GM18507 (cell line): ENCODE measurements around the gene TRANK1.
"Not testable (repeated sequence)": the region's sequence is repeated elsewhere in the genome, so short reads cannot be mapped to it uniquely, and the experiment has no call there.

Experiments
- DNase-seq: peaks from one replicate; pipeline ENCODE4 v3.0.0; 2011; ENCODE audit warnings: low read depth; ENCODE audit not compliant: insufficient read length; ENCODE audit errors: extremely low spot score
- FAIRE-seq: peaks from 2 replicates; lab custom pipeline; 2011; peaks lifted over from hg19 to GRCh38; lab: Jason Lieb, UNC

The TRANK1 gene

GRCh38 chr3:36944641-36945270 lies at the start of gene TRANK1:
TSS of gene TRANK1 (minus strand) at chr3:36945054. CDS start at chr3:36944809, 245 bp downstream.
- DNase-seq (peak; percentile 47), FAIRE-seq (peak; percentile 59)

- FAIRE-seq = no peak
Measured at GRCh38 chr3:36993326-36994283, 48.8 kb upstream of the TRANK1 start, which contains the start of gene MLH1. TSS of gene MLH1 (plus strand) at chr3:36993518. CDS start at chr3:36993548, 30 bp downstream.

GRCh38 chr3:36992806-36993325 lies 48.0 kb upstream of the TRANK1 start, which contains the start of gene EPM2AIP1:
TSS of gene EPM2AIP1 (minus strand) at chr3:36993131. CDS start at chr3:36993077, 54 bp downstream.
- FAIRE-seq = peak; percentile 100

More at GRCh38 chr3:36993326-36994283, 48.8 kb upstream of the TRANK1 start, which contains the start of gene MLH1:
- peak; percentile 74 for DNase-seq

GRCh38 chr3:36991923-36992805 lies 47.3 kb upstream of the TRANK1 start:
- DNase-seq = no peak
- FAIRE-seq = peak; percentile 44

More at GRCh38 chr3:36992806-36993325, 48.0 kb upstream of the TRANK1 start, which contains the start of gene EPM2AIP1:
- peak; percentile 90 for DNase-seq

- FAIRE-seq (peak; percentile 80), DNase-seq (no peak)
Measured at GRCh38 chr3:36991147-36991546, 46.3 kb upstream of the TRANK1 start.

GRCh38 chr3:36989568-36989967 lies 44.7 kb upstream of the TRANK1 start:
- no peak for FAIRE-seq
- DNase-seq = no peak

GRCh38 chr3:36989005-36989404 lies 44.2 kb upstream of the TRANK1 start:
- FAIRE-seq = no peak
- DNase-seq = no peak

GRCh38 chr3:36988356-36988755 lies 43.5 kb upstream of the TRANK1 start:
- FAIRE-seq (no peak), DNase-seq (no peak)

GRCh38 chr3:36981006-36981405 lies 36.2 kb upstream of the TRANK1 start:
- no peak for FAIRE-seq
- no peak for DNase-seq

GRCh38 chr3:36973139-36973538 lies 28.3 kb upstream of the TRANK1 start:
- FAIRE-seq (no peak), DNase-seq (no peak)

GRCh38 chr3:36972163-36972562 lies 27.3 kb upstream of the TRANK1 start:
- FAIRE-seq (no peak), DNase-seq (no peak)

GRCh38 chr3:36969540-36970432 lies 24.9 kb upstream of the TRANK1 start:
- FAIRE-seq (peak; percentile 87), DNase-seq (peak; percentile 30)

GRCh38 chr3:36969085-36969484 lies 24.2 kb upstream of the TRANK1 start:
- DNase-seq (no peak), FAIRE-seq (no peak)

- DNase-seq = no peak
- FAIRE-seq = no peak
Measured at GRCh38 chr3:36965440-36965839, 20.6 kb upstream of the TRANK1 start.

- peak; percentile 55 for FAIRE-seq
- no peak for DNase-seq
Measured at GRCh38 chr3:36964817-36965216, 20.0 kb upstream of the TRANK1 start.

GRCh38 chr3:36964331-36964730 lies 19.5 kb upstream of the TRANK1 start:
- DNase-seq = no peak

GRCh38 chr3:36963008-36963407 lies 18.2 kb upstream of the TRANK1 start:
- not testable (repeated sequence) for DNase-seq, FAIRE-seq

More at GRCh38 chr3:36964331-36964730, 19.5 kb upstream of the TRANK1 start:
- FAIRE-seq = no peak

GRCh38 chr3:36960502-36960901 lies 15.6 kb upstream of the TRANK1 start:
- DNase-seq = no peak
- FAIRE-seq = no peak
